GM12892 (cell line): ENCODE results near the gene NOMO2.
"Not testable (repeated sequence)": the region's sequence is repeated elsewhere in the genome, so short reads cannot be mapped to it uniquely, and the experiment has no call there.

ENCODE experiments used
- POLR2A ChIP-seq: IDR thresholded peaks from 2 replicates; pipeline ENCODE4 v1.6.1; 2011; ENCODE audit warnings: low read depth, low read length, control low read depth
- POLR2AphosphoS5 ChIP-seq: IDR thresholded peaks from 2 replicates; pipeline ENCODE4 v1.6.1; 2011; ENCODE audit warnings: low read depth, low read length, control low read depth
- TAF1 ChIP-seq: IDR thresholded peaks from 2 replicates; pipeline ENCODE4 v1.6.1; 2011; ENCODE audit warnings: low read depth, mild to moderate bottlenecking, control low read depth, low read length, borderline replicate concordance

DNA sequence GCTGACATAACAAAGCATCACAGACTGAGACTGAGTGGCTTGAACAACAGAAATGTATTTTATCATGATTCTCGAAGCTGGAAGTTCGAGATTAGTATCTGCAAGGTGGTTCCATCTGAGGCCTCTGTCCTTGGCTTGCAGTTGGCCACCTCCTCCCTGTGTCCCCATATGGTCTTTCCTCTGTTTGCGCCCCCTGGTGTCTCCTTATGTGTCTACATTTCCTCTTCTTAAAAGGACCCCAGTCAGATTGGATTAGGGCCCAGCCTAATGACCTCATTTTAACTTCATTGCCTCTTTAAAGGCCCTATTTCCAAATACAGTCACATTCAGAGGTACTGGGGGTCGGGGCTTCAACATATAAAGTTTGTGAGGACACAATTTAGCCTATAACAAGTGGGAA lies 30.0 kb upstream of the NOMO2 start:
- not testable (repeated sequence) for TF ChIP-seq POLR2AphosphoS5, POLR2A, TAF1
